Activated CD4-positive, CD25-positive, alpha-beta regulatory T cell treated with anti-CD3 and anti-CD28 coated beads, Interleukin-2, amount 50 U/mL, for 72 hours (primary cell): ENCODE data around the gene MC4R.
"Not testable (repeated sequence)": the region's sequence is repeated elsewhere in the genome, so short reads cannot be mapped to it uniquely, and the experiment has no call there.

ENCODE experiments used
- DNase-seq: peaks from one replicate; pipeline ENCODE4 v3.0.0; 2021

Gene MC4R

GRCh38 chr18:60372596-60372995, at the start of gene MC4R:
Gene MC4R (minus strand): TSS chr18:60372775. CDS start chr18:60372349, 426 bp downstream.
- DNase-seq, result no peak

GRCh38 chr18:60422306-60422705, 49.7 kb upstream of the MC4R start:
- not testable (repeated sequence) for DNase-seq

GRCh38 chr18:60421356-60422118, 49.0 kb upstream of the MC4R start:
- DNase-seq, result no peak

GRCh38 chr18:60417946-60418345, 45.4 kb upstream of the MC4R start:
- DNase-seq, result no peak

GRCh38 chr18:60413944-60414547, 41.5 kb upstream of the MC4R start:
- DNase-seq, result no peak

- DNase-seq, result no peak
Observed at GRCh38 chr18:60411715-60412114, 39.1 kb upstream of the MC4R start.

- no peak for DNase-seq
Observed at GRCh38 chr18:60406721-60407120, 34.1 kb upstream of the MC4R start.

- no peak for DNase-seq
Observed at GRCh38 chr18:60404486-60405085, 32.0 kb upstream of the MC4R start.

GRCh38 chr18:60401346-60401745, 28.8 kb upstream of the MC4R start:
- DNase-seq, result no peak

GRCh38 chr18:60391571-60392226, 19.1 kb upstream of the MC4R start:
- no peak for DNase-seq

GRCh38 chr18:60389314-60389713, 16.7 kb upstream of the MC4R start:
- DNase-seq, result no peak

- DNase-seq, result no peak
Observed at GRCh38 chr18:60385693-60386092, 13.1 kb upstream of the MC4R start.

GRCh38 chr18:60383893-60384292, 11.3 kb upstream of the MC4R start:
- DNase-seq, result no peak

- DNase-seq, result no peak
Observed at GRCh38 chr18:60377778-60378469, 5.3 kb upstream of the MC4R start.

- DNase-seq, result no peak
Observed at GRCh38 chr18:60372132-60372531, 443 bp downstream of the MC4R start.

GRCh38 chr18:60358516-60358915, 14.1 kb downstream of the MC4R start:
- DNase-seq, result no peak

GRCh38 chr18:60350941-60351340, 21.6 kb downstream of the MC4R start:
- no peak for DNase-seq

GRCh38 chr18:60350150-60350549, 22.4 kb downstream of the MC4R start:
- DNase-seq, result no peak

- no peak for DNase-seq
Observed at GRCh38 chr18:60347526-60348045, 25.0 kb downstream of the MC4R start.

- no peak for DNase-seq
Observed at GRCh38 chr18:60339018-60339417, 33.6 kb downstream of the MC4R start.

GRCh38 chr18:60331890-60332289, 40.7 kb downstream of the MC4R start:
- DNase-seq, result no peak

- DNase-seq, result no peak
Observed at GRCh38 chr18:60329131-60329530, 43.4 kb downstream of the MC4R start.

- DNase-seq, result no peak
Observed at GRCh38 chr18:60327880-60328279, 44.7 kb downstream of the MC4R start.
